Measurements from ENCODE around the gene ANKRD33B. TPM values are rescaled to one million over a fixed set of nuclear protein-coding genes. Genes with fewer than 3 reads are reported as not detected.

Gene ANKRD33B
- total and polyA plus RNA-seq, 9 of the 15 experiments (the other 6 are each of a cell fraction or from before 2014, with no cell fraction given) = 0.10 to 1.7 (median 0.40) TPM

DNA sequence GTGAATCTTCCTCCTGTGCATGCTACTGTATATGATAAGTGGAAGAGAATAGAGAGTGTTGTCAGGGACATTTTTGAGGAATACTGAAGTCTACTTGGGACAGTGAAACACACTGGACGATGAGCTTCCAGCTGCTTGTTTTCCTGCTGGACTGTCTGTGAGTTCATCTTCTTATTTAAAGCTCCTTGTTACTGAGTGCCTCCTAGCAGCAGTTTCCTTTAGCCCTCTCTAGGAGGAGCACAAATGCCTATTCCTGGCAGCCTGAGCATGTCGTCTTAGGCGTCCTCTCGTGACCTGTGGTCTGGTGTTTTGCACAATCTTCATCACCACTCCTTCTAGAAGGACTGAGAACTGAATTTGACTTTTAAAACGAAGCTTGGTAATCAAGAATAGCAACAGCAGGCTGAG lies 43.8 kb downstream of the ANKRD33B start:
- peak overlapping the region; percentile 24 for H3K27ac ChIP-seq (ENCODE audit: extremely low read depth, low read depth, low read length)
- no peaks in the 10 kb centered on the region for H3K9me3 ChIP-seq (replicated peaks; ENCODE audit: control insufficient read depth, insufficient read depth, low read depth, low read length)
- in situ Hi-C loops (cut with MboI) (no loop called here), intact Hi-C loops (cut with micrococcal nuclease) (loop anchor here (2.0 to 10.0 kb wide), 3 partner anchors 19 to 303 kb away; partner anchors contain the start of gene CMBL)
- peak overlapping the region; percentile 64 for H2AFZ ChIP-seq (ENCODE audit: low read depth, low read length)
- H3K9ac ChIP-seq (ENCODE audit: insufficient read depth in 1 of 2, low read depth in 2 of 2, low read length in 2 of 2) = peak overlapping the region; percentile 26 to 49; a peak in 3 of 4 replicates
- H3K79me2 ChIP-seq (ENCODE audit: control insufficient read depth, insufficient read depth, low read length) = no peaks in the 10 kb centered on the region
- peak overlapping the region; percentile 63 for H3K4me2 ChIP-seq (ENCODE audit: insufficient read depth, low read length)
- no peaks in the 10 kb centered on the region for H3K27me3 ChIP-seq (ENCODE audit: control insufficient read depth in 2 of 2, insufficient read depth in 2 of 2, low read length in 2 of 2)
- no peak overlapping the region for H3K4me3 ChIP-seq
- POLR2A ChIA-PET = interaction anchor here (0.7 to 2.6 kb wide), 15 partner anchors 11 to 313 kb away, joined by 3 to 13 read pairs (median 4); no protein-coding TSS in a partner anchor
- H3K36me3 ChIP-seq (ENCODE audit: control insufficient read depth, insufficient read depth, low read length) = no peaks in the 10 kb centered on the region
- ATAC-seq (peak; percentile 92), FAIRE-seq (peak; percentile 85), DNase-seq (ENCODE audit: extremely low read depth in 1 of 4, low spot score in 3 of 4) (peak; percentile 41 to 82 (median 54))
- WGBS (ENCODE audit: insufficient coverage, low coverage, missing lambda C conversion rate) = 9% methylated on average over 5 of the region's 5 CpGs
- no peaks in the 10 kb centered on the region for H4K20me1 ChIP-seq (replicated peaks; ENCODE audit: control insufficient read depth, insufficient read depth, low read length)
- H3K9me1 ChIP-seq (ENCODE audit: control insufficient read depth, insufficient read depth, low read length) = no peaks in the 10 kb centered on the region
- no TSS peak for BruUV-seq (replicated peaks)
- peaks cover 29% of the 10 kb centered on the region in 2 experiments for H3K4me1 ChIP-seq (replicated peaks in 1 of 2; ENCODE audit: control insufficient read depth in 2 of 2, insufficient read depth in 2 of 2, low read length in 2 of 2)
- CTCF ChIA-PET (ENCODE audit: low intra/inter-chr PET ratio) = interaction anchor here (0.6 kb wide), 1 partner anchor 12 kb away, joined by 4 read pairs; no protein-coding TSS in a partner anchor
- TF ChIP-seq RAD21 (CRISPR knock-in tag; conservative IDR thresholded peaks at IDR 0.05 in 1 of 2, IDR thresholded peaks at IDR 0.05 in 1 of 2) (peak; percentile 58 to 68), ZBTB17 (CRISPR knock-in tag; IDR thresholded peaks at IDR 0.05) (0 out of 2 replicates have a peak, but pooled peaks have one; percentile 52), L3MBTL2 (IDR thresholded peaks at IDR 0.05) (peak; percentile 40; the same call in 1 of the 2 replicates), NR2F6 (CRISPR knock-in tag; IDR thresholded peaks at IDR 0.05) (no peak), CCAR2 (IDR thresholded peaks at IDR 0.05; ENCODE audit: low read depth, low read length) (no peak), SMC3 (conservative IDR thresholded peaks at IDR 0.05; ENCODE audit: insufficient read depth, low read depth, low read length) (peak; percentile 32; the same call in 1 of the 2 replicates), NR2C2 (CRISPR knock-in tag; IDR thresholded peaks at IDR 0.05) (no peak), NR2C2 (tag; IDR thresholded peaks at IDR 0.05) (peak; percentile 47; the same call in 1 of the 2 replicates), GATAD2A (IDR thresholded peaks at IDR 0.05) (peak; percentile 31; the same call in 1 of the 2 replicates), PTRF (tag; IDR thresholded peaks at IDR 0.05) (no peak), ZC3H4 (CRISPR knock-in tag; IDR thresholded peaks at IDR 0.05; ENCODE audit: borderline replicate concordance) (no peak)
- TF ChIP-seq, protein P1, sequence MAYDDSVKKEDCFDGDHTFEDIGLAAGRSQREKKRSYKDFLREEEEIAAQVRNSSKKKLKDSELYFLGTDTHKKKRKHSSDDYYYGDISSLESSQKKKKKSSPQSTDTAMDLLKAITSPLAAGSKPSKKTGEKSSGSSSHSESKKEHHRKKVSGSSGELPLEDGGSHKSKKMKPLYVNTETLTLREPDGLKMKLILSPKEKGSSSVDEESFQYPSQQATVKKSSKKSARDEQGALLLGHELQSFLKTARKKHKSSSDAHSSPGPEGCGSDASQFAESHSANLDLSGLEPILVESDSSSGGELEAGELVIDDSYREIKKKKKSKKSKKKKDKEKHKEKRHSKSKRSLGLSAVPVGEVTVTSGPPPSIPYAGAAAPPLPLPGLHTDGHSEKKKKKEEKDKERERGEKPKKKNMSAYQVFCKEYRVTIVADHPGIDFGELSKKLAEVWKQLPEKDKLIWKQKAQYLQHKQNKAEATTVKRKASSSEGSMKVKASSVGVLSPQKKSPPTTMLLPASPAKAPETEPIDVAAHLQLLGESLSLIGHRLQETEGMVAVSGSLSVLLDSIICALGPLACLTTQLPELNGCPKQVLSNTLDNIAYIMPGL (CRISPR knock-in tag; IDR thresholded peaks at IDR 0.05) = no peak
- TF ChIP-seq, protein P2, sequence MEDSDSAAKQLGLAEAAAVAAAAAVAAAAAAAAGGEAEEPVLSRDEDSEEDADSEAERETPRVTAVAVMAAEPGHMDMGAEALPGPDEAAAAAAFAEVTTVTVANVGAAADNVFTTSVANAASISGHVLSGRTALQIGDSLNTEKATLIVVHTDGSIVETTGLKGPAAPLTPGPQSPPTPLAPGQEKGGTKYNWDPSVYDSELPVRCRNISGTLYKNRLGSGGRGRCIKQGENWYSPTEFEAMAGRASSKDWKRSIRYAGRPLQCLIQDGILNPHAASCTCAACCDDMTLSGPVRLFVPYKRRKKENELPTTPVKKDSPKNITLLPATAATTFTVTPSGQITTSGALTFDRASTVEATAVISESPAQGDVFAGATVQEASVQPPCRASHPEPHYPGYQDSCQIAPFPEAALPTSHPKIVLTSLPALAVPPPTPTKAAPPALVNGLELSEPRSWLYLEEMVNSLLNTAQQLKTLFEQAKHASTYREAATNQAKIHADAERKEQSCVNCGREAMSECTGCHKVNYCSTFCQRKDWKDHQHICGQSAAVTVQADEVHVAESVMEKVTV (CRISPR knock-in tag; IDR thresholded peaks at IDR 0.05) = 0 out of 2 replicates have a peak, but pooled peaks have one; percentile 27
- TF ChIP-seq, protein P3, sequence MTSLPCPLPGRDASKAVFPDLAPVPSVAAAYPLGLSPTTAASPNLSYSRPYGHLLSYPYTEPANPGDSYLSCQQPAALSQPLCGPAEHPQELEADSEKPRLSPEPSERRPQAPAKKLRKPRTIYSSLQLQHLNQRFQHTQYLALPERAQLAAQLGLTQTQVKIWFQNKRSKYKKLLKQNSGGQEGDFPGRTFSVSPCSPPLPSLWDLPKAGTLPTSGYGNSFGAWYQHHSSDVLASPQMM (CRISPR knock-in tag; IDR thresholded peaks at IDR 0.05) = no peak
- TF ChIP-seq, protein P4, sequence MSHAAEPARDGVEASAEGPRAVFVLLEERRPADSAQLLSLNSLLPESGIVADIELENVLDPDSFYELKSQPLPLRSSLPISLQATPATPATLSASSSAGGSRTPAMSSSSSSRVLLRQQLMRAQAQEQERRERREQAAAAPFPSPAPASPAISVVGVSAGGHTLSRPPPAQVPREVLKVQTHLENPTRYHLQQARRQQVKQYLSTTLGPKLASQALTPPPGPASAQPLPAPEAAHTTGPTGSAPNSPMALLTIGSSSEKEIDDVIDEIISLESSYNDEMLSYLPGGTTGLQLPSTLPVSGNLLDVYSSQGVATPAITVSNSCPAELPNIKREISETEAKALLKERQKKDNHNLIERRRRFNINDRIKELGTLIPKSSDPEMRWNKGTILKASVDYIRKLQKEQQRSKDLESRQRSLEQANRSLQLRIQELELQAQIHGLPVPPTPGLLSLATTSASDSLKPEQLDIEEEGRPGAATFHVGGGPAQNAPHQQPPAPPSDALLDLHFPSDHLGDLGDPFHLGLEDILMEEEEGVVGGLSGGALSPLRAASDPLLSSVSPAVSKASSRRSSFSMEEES (CRISPR knock-in tag; IDR thresholded peaks at IDR 0.05) = peak; percentile 1; the same call in 1 of the 2 replicates

Measured in K562 (cell line).